SK-N-SH treated with all-trans-retinoic acid at 6 μM for 48 hours (cell line): ENCODE data around the gene CYP2E1.
"Not testable (repeated sequence)": the region's sequence is repeated elsewhere in the genome, so short reads cannot be mapped to it uniquely, and the experiment has no call there.

Experiments used
- CSDC2 ChIP-seq: fragments of 250-450 bp; sonication (Bioruptor Pico); IDR thresholded peaks from 2 replicates; pipeline ENCODE4 v1.5.0; 2020; ENCODE audit warnings: mild to moderate bottlenecking, moderate library complexity
- CSRNP3 ChIP-seq: fragments of 250-450 bp; sonication (Bioruptor Pico); IDR thresholded peaks from 2 replicates; pipeline ENCODE4 v1.5.1; 2021; ENCODE audit warnings: mild to moderate bottlenecking, moderate library complexity
- PATZ1 ChIP-seq: fragments of 250-450 bp; sonication (Bioruptor Pico); IDR thresholded peaks from 2 replicates; pipeline ENCODE4 v1.8.0; 2020; ENCODE audit warnings: mild to moderate bottlenecking, moderate library complexity, borderline replicate concordance
- PPARA ChIP-seq: fragments of 250-450 bp; sonication (Bioruptor Pico); IDR thresholded peaks from 2 replicates; pipeline ENCODE4 v1.5.0; 2020; ENCODE audit warnings: mild to moderate bottlenecking, borderline replicate concordance
- RARB ChIP-seq: fragments of 250-450 bp; sonication (Bioruptor Pico); IDR thresholded peaks from 2 replicates; pipeline ENCODE4 v1.8.0; 2021; ENCODE audit warnings: mild to moderate bottlenecking, moderate library complexity
- TCF4 ChIP-seq: fragments of 250-450 bp; sonication (Bioruptor Pico); IDR thresholded peaks from 2 replicates; pipeline ENCODE4 v1.8.0; 2021; ENCODE audit warnings: mild to moderate bottlenecking, moderate library complexity, borderline replicate concordance
- ZC3H10 ChIP-seq: fragments of 250-450 bp; sonication (Bioruptor Pico); IDR thresholded peaks from 2 replicates; pipeline ENCODE4 v1.5.1; 2021; ENCODE audit warnings: mild to moderate bottlenecking, moderate library complexity
- ZFP3 ChIP-seq: fragments of 250-450 bp; sonication (Bioruptor Pico); IDR thresholded peaks from 2 replicates; pipeline ENCODE4 v1.5.0; 2020; ENCODE audit warnings: mild to moderate bottlenecking, moderate library complexity
- ZFP30 ChIP-seq: fragments of 450-650 bp; formaldehyde crosslinking; IDR thresholded peaks from 2 replicates; pipeline ENCODE4 v1.5.0; 2022; ENCODE audit warnings: mild to moderate bottlenecking, moderate library complexity
- ZNF565 ChIP-seq: fragments of 450-650 bp; formaldehyde crosslinking; conservative IDR thresholded peaks from 2 replicates; pipeline ENCODE4 v1.5.0; 2020; ENCODE audit warnings: low read depth, mild to moderate bottlenecking, moderate library complexity
- ZNF70 ChIP-seq: fragments of 450-650 bp; formaldehyde crosslinking; IDR thresholded peaks from 2 replicates; pipeline ENCODE4 v1.5.0; 2020; ENCODE audit warnings: mild to moderate bottlenecking, moderate library complexity
- TF ChIP-seq, protein P1 (sequence below): fragments of 250-450 bp; sonication (Bioruptor Pico); IDR thresholded peaks from 2 replicates; pipeline ENCODE4 v1.5.1; 2020; ENCODE audit warnings: low read depth, mild to moderate bottlenecking, moderate library complexity

GRCh38 chr10:133493562-133493961, 33.6 kb upstream of the CYP2E1 start:
- not testable (repeated sequence) for TF ChIP-seq RARB (CRISPR knock-in tag); ZC3H10 (CRISPR knock-in tag); ZNF70; PPARA (CRISPR knock-in tag); PATZ1 (CRISPR knock-in tag); ZNF565; CSRNP3 (CRISPR knock-in tag); ZFP3 (CRISPR knock-in tag); CSDC2 (CRISPR knock-in tag); TCF4 (CRISPR knock-in tag); ZFP30
- TF ChIP-seq, protein P1, sequence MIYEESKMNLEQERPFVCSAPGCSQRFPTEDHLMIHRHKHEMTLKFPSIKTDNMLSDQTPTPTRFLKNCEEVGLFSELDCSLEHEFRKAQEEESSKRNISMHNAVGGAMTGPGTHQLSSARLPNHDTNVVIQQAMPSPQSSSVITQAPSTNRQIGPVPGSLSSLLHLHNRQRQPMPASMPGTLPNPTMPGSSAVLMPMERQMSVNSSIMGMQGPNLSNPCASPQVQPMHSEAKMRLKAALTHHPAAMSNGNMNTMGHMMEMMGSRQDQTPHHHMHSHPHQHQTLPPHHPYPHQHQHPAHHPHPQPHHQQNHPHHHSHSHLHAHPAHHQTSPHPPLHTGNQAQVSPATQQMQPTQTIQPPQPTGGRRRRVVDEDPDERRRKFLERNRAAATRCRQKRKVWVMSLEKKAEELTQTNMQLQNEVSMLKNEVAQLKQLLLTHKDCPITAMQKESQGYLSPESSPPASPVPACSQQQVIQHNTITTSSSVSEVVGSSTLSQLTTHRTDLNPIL (CRISPR knock-in tag), result not testable (repeated sequence)
